Measurements from ENCODE around the gene MIB2.

GRCh38 chr1:1617516-1617915, 2.2 kb downstream of the MIB2 start:
- TF ChIP-seq CTCF (conservative IDR thresholded peaks at IDR 0.05; ENCODE audit: low read depth, low read length) (no peak), RAD21 (IDR thresholded peaks at IDR 0.05; ENCODE audit: low read length) (no peak), POLR2A (IDR thresholded peaks at IDR 0.05; ENCODE audit: low read depth, low read length) (no peak), NFE2L2 (IDR thresholded peaks at IDR 0.05; ENCODE audit: low read depth, low read length) (no peak), RCOR1 (IDR thresholded peaks at IDR 0.05; ENCODE audit: insufficient replicate concordance, low read length) (no peak), BHLHE40 (IDR thresholded peaks at IDR 0.05; ENCODE audit: low read depth, low read length) (no peak), MAFK (IDR thresholded peaks at IDR 0.05; ENCODE audit: low read depth, low read length) (no peak), CEBPB (IDR thresholded peaks at IDR 0.05; ENCODE audit: low read depth, low read length) (no peak), MXI1 (IDR thresholded peaks at IDR 0.05; ENCODE audit: borderline replicate concordance, low read depth, low read length) (no peak), ELK1 (IDR thresholded peaks at IDR 0.05; ENCODE audit: borderline replicate concordance, low read depth, low read length) (no peak), FOS (IDR thresholded peaks at IDR 0.05; ENCODE audit: low read depth, low read length) (no peak), CHD1 (IDR thresholded peaks at IDR 0.05; ENCODE audit: low read depth, low read length) (no peak)
